Activated T-helper 2 cell treated with anti-CD3 and anti-CD28 coated beads, Interferon-gamma antibody, Interleukin-2, Interleukin-4, amounts not matched to agents 10 μg/mL and 5 μg/mL and 100 μg/mL, durations not matched to agents 14 hours and 24 hours and 36 hours (primary cell): ENCODE results near the gene WDR81. TPM values are rescaled to one million over a fixed set of nuclear protein-coding genes. Genes with fewer than 3 reads are reported as not detected.
A peak's percentile ranks its signal among the peaks of the same experiment; 100 is the strongest.
"Not testable (repeated sequence)": the region's sequence is repeated elsewhere in the genome, so short reads cannot be mapped to it uniquely, and the experiment has no call there.

ENCODE experiments used
- DNase-seq: peaks from one replicate; pipeline ENCODE4 v3.0.0; 2021; ENCODE audit warnings: low spot score
- H3K27ac Mint-ChIP-seq: one replicate; pipeline ENCODE4 v1.8.0; 2021; ENCODE audit warnings: mixed read lengths
- H3K27me3 Mint-ChIP-seq: one replicate; pipeline ENCODE4 v1.8.0; 2021; ENCODE audit warnings: low read depth, mixed read lengths
- H3K36me3 Mint-ChIP-seq: one replicate; pipeline ENCODE4 v1.8.0; 2021; ENCODE audit warnings: low read depth, mixed read lengths
- H3K4me1 Mint-ChIP-seq: one replicate; pipeline ENCODE4 v1.8.0; 2021; ENCODE audit warnings: low read depth, mixed read lengths
- H3K4me3 Mint-ChIP-seq: one replicate; pipeline ENCODE4 v1.8.0; 2021; ENCODE audit warnings: low read depth, mild to moderate bottlenecking, moderate library complexity, mixed read lengths
- H3K9me3 Mint-ChIP-seq: one replicate; pipeline ENCODE4 v1.8.0; 2021; ENCODE audit warnings: mixed read lengths
- intact Hi-C: fragments of 100-400 bp; cut with micrococcal nuclease; formaldehyde crosslinking; loops from one replicate; pipeline ENCODE4 v1.15.1; 2023
- total RNA-seq: library from RNA; stranded (reverse); gene quantifications from 2 replicates; pipeline ENCODE4 v1.2.3, GENCODE V29; 2022

Gene WDR81
- total RNA-seq, 1 donor from 2014 or later, result 17.3 TPM

DNA sequence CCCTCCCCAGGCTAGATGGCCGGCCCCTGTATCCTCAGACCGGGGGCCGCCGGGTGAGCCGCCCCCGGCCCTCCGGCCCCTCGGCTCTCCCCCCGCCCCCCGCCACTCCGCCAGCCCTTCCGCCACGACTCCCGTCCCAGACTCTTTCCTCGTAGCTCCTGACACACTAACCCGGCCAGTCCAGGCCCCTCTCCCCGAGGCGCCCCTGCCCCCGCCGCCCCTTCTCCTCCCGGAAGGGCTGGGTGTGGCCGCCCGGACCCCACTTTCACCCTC, 8.8 kb upstream of the WDR81 start:
- Mint-ChIP-seq H3K4me1 (peaks cover 18% of the 10 kb centered on the region), H3K27me3 (peaks cover 24% of the 10 kb centered on the region), H3K4me3 (peak overlapping the region; percentile 95), H3K9me3 (no peaks in the 10 kb centered on the region), H3K36me3 (peaks cover 20% of the 10 kb centered on the region), H3K27ac (no peak overlapping the region)
- no peak for DNase-seq
- intact Hi-C loops, result loop anchor here (1.0 to 5.0 kb wide), 6 partner anchors 31 to 587 kb away; partner anchors contain the start of genes OVCA2, PRPF8, RILP and SMG6

DNA sequence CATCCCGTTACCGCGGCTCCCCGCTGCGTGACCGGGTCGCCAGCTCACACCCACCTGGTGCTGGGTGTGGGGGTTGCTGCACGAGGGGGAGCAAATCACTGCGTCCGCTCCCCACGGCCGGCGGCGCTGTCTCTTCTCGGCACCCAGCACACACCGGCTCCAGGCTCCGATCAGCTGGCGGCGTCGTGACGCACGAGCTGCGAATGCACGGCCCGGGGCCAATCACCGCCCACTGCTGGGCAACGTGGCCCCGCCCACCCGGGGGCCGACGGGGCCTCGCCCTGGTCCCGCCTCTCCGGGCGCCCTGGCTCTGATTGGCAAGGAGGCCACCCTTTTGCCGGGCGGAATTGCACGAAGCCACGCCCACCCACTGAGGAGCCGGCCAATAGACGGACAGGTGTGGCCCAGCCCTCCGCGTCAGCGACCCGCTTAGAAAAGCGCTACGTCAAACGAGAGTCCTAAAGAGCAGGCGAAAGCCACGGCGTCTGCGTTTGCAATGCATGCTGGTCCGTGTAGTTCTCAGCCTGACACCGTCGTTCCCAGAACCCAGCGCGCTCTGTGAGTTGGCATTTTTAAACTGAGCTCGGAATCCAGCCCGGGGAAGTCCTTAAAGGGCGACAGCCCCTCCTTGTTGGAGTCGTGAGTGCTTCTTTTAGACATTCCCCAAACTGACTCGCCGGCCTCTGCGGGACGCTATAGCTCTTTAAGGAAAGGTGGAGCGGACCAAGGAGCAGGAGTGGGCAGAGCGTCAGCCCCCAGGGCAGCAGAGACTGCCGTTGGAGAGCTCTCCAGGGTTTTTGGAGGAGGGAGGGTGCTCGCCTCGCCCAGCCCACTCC, 8.2 kb upstream of the WDR81 start:
- Mint-ChIP-seq H3K27ac (peak overlapping the region; percentile 96), H3K36me3 (peaks cover 20% of the 10 kb centered on the region), H3K4me1 (peaks cover 20% of the 10 kb centered on the region), H3K27me3 (peaks cover 18% of the 10 kb centered on the region), H3K9me3 (no peaks in the 10 kb centered on the region), H3K4me3 (peak overlapping the region; percentile 95)
- DNase-seq, result peak; percentile 100
- intact Hi-C loops, result loop anchor here (1.0 to 5.0 kb wide), 6 partner anchors 31 to 587 kb away; partner anchors contain the start of genes OVCA2, PRPF8, RILP and SMG6

DNA sequence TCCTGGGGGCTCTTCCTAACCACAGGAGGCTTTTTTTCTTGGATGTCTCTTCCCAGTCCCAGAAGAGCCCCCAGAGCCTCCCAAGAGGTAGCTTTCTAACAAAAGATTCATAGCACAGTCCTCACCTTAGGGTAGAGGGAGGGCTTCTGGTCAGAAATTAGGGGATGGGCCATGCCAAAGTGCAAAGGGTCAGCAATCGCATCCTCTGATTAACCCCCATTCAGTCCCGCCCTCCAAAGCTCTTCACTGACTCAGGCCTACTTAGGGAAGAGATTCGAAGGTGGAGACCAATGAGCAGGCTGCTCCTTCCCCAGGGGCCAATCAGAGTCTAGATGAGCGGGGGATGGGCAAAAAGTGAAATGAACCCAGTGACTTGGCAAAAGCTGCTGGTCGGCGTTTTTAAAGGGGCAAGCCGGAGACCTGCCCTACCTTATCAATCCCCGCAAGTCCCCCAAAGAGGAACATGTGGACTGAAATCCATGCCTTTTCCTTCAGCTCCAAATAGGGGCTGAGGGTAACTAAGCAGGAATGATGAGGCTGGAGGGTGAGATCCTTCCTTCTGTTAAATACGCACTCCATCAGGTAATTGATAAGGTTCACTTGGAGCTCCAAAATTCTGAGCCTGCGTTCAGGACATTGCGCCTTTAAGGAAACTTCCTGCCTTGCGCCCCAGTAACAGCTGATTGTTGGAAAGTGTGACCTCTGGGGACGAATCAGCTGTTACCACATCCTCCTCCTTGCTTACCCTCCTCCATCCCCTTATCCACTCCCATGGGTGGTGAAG, 7.4 kb upstream of the WDR81 start:
- H3K4me3 Mint-ChIP-seq, result peak overlapping the region; percentile 95
- DNase-seq, result peak; percentile 86

DNA sequence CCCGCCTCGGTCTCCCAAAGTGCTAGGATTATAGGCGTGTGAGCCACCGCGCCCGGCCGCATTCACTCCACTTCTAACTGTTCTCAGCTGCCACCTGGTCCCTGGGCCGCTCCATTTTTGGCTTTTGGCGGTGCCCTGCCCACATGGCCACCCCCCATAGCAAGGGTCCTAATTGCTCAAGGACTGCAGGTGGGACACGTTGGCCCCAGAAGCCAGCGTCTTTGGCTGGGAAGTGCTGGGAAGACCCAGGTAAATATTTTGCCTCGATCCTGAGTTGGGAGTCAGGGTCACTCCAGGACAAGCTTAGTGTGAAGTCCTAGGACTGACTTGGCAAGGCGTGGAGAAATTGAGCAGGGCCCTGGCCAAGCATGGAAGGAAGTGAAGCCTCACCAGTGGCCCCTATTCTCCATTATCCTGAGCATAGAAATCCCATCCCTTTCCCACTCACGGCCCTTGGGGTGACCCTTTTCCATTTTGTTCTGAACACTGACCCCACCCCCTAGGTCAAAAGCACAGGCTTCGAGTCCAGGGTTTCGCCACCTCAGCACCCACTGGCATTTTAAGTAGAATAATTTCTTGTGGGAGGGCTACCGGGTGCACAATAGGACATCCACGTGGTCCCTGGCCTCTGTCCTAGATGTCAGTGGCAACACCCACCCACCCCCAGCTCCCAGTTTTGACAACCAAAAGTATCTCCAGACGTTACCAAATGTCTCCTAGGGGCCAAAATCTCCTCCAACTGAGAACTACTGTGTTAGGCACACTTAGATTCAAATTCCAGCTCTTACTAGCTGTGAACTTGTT, 5.9 kb upstream of the WDR81 start:
- H3K4me3 Mint-ChIP-seq, result peak overlapping the region; percentile 95
- H3K27ac Mint-ChIP-seq, result peak overlapping the region; percentile 96
- peaks cover 26% of the 10 kb centered on the region for H3K4me1 Mint-ChIP-seq
- H3K9me3 Mint-ChIP-seq, result no peaks in the 10 kb centered on the region
- H3K27me3 Mint-ChIP-seq, result peaks cover 6% of the 10 kb centered on the region
- DNase-seq, result no peak
- no peaks in the 10 kb centered on the region for H3K36me3 Mint-ChIP-seq
- intact Hi-C loops, result loop anchor here (5.0 kb wide), 1 partner anchor 324 kb away; the partner anchor contains the start of gene OVCA2

More for the DNA sequence above, 7.4 kb upstream of the WDR81 start:
- H3K9me3 Mint-ChIP-seq, result no peaks in the 10 kb centered on the region
- intact Hi-C loops, result loop anchor here (1.0 to 5.0 kb wide), 6 partner anchors 32 to 586 kb away; partner anchors contain the start of genes OVCA2, PRPF8, RILP and SMG6
- H3K36me3 Mint-ChIP-seq, result peaks cover 13% of the 10 kb centered on the region
- H3K4me1 Mint-ChIP-seq, result peaks cover 18% of the 10 kb centered on the region
- H3K27ac Mint-ChIP-seq, result peak overlapping the region; percentile 96
- peaks cover 13% of the 10 kb centered on the region for H3K27me3 Mint-ChIP-seq

DNA sequence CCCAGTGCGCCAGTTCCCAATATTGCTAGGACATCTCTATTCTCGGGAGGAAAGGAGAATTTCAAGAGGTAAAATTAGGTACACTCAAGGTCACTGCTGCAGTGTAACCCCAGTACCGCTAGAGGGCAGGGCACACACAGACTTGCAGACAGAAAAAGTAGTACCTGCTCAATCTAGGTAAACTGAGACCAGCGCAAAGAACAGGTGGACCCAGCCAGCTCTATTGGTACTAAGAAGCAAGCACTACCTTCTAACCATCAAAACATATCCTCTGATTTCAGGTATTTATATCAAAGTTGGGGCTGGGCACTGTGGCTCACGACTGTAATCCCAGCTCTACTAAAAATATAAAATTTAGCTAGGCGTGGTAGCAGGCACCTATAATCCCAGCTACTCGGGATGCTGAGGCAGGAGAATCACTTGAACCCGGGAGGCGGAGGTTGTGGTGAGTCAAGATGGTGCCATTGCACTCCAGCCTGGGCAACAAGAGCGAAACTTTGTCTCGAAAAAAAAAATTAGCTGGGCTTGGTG, 3.6 kb upstream of the WDR81 start:
- Mint-ChIP-seq H3K9me3 (no peaks in the 10 kb centered on the region), H3K4me3 (no peak overlapping the region), H3K27me3 (no peaks in the 10 kb centered on the region), H3K36me3 (peaks cover 4% of the 10 kb centered on the region), H3K27ac (no peak overlapping the region), H3K4me1 (peaks cover 24% of the 10 kb centered on the region)
- intact Hi-C loops, result no loop called here
- DNase-seq, result peak; percentile 60

DNA sequence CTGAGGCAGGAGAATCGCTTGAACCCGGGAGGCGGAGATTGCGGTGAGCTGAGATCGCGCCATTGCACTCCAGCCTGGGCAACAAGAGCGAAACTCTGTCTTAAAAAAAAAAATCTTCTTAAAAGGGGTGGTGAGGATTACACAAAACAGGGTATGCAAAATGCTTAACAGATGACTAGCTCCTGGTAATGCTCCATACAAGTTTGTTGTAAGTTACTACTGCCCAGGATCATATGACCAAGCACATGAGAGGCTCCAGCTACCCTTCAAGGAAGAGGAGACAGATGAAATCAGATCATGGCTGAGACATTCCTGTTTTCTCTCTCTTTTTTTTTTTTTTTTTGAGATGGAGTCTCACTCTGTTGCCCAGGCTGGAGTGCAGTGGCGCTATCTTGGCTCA, 2.5 kb upstream of the WDR81 start:
- H3K9me3 Mint-ChIP-seq, H3K27me3 Mint-ChIP-seq, H3K36me3 Mint-ChIP-seq, DNase-seq, intact Hi-C loops, H3K27ac Mint-ChIP-seq, H3K4me3 Mint-ChIP-seq: not testable (repeated sequence)
- peaks cover 24% of the 10 kb centered on the region for H3K4me1 Mint-ChIP-seq

DNA sequence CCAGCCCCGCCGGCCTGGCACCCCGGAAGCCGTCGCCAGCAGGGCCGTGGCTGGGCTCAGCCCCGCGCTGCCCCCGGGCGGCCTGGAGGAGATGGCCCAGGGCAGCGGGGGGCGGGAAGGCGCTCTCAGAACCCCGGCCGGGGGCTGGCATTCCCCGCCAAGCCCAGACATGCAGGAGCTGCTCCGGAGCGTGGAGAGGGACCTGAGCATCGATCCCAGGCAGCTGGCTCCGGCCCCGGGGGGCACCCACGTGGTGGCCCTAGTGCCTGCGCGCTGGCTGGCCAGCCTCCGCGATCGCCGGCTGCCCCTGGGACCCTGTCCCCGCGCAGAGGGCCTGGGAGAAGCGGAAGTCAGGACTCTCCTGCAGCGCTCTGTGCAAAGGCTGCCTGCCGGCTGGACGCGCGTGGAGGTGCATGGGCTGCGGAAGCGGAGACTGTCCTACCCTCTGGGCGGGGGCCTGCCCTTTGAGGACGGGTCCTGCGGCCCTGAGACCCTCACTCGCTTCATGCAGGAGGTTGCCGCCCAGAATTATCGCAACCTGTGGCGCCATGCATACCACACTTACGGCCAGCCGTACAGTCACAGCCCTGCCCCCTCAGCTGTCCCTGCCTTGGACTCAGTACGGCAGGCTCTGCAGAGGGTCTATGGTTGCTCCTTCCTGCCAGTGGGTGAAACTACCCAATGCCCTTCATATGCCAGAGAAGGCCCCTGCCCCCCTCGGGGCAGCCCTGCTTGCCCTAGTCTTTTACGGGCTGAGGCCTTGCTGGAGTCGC, 551 bp downstream of the WDR81 start:
- intact Hi-C loops, result no loop called here
- H3K36me3 Mint-ChIP-seq, result peaks cover 19% of the 10 kb centered on the region
- peaks cover 19% of the 10 kb centered on the region for H3K4me1 Mint-ChIP-seq
- H3K4me3 Mint-ChIP-seq, result peak overlapping the region; percentile 75
- DNase-seq, result no peak
- no peaks in the 10 kb centered on the region for H3K9me3 Mint-ChIP-seq
- no peaks in the 10 kb centered on the region for H3K27me3 Mint-ChIP-seq
- H3K27ac Mint-ChIP-seq, result no peak overlapping the region

DNA sequence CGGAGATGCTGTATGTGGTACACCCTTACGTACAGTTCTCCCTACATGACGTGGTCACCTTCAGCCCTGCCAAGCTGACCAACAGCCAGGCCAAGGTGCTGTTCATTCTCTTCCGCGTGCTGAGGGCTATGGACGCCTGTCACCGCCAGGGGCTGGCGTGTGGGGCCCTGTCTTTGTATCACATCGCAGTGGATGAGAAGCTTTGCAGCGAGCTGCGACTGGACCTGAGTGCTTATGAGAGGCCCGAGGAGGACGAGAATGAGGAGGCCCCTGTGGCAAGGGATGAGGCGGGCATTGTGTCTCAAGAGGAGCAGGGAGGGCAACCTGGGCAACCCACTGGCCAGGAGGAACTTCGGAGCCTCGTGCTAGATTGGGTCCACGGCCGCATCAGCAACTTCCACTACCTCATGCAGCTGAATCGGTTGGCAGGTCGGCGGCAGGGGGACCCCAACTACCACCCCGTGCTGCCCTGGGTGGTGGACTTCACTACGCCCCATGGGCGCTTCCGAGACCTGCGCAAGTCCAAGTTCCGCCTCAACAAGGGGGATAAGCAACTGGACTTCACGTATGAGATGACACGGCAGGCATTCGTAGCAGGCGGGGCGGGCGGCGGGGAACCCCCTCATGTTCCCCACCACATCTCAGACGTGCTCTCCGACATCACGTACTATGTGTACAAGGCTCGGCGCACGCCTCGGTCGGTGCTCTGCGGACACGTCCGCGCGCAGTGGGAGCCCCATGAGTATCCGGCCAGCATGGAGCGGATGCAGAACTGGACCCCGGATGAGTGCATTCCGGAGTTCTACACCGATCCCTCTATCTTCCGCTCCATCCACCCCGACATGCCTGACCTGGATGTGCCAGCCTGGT, 1.4 kb downstream of the WDR81 start:
- H3K36me3 Mint-ChIP-seq, result peaks cover 19% of the 10 kb centered on the region
- peak overlapping the region; percentile 63 for H3K27ac Mint-ChIP-seq
- H3K4me3 Mint-ChIP-seq, result peak overlapping the region; percentile 75
- no peaks in the 10 kb centered on the region for H3K27me3 Mint-ChIP-seq
- intact Hi-C loops, result no loop called here
- peaks cover 16% of the 10 kb centered on the region for H3K4me1 Mint-ChIP-seq
- DNase-seq, result no peak
- no peaks in the 10 kb centered on the region for H3K9me3 Mint-ChIP-seq

DNA sequence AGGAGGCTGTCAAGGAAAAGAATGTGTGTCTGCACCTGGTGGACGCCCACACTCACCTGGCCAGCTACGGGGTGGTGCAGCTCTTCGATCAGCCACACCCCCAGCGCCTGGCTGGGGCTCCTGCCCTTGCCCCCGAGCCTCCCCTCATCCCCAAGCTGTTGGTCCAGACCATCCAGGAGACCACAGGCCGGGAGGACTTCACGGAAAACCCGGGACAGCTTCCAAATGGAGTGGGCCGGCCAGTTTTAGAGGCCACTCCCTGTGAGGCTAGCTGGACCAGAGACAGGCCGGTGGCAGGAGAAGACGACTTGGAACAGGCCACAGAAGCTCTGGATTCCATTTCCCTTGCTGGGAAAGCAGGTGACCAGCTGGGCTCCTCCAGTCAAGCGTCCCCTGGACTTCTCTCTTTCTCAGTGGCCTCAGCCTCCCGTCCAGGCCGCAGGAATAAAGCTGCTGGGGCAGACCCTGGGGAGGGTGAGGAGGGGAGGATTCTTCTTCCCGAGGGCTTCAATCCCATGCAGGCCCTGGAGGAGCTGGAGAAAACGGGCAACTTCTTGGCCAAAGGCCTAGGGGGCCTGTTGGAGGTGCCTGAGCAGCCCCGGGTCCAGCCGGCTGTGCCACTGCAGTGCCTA, 2.2 kb downstream of the WDR81 start:
- Mint-ChIP-seq H3K27ac (no peak overlapping the region), H3K9me3 (no peaks in the 10 kb centered on the region), H3K36me3 (peaks cover 19% of the 10 kb centered on the region), H3K4me1 (peaks cover 14% of the 10 kb centered on the region), H3K27me3 (no peaks in the 10 kb centered on the region), H3K4me3 (peak overlapping the region; percentile 21)
- intact Hi-C loops, result no loop called here
- DNase-seq, result no peak

DNA sequence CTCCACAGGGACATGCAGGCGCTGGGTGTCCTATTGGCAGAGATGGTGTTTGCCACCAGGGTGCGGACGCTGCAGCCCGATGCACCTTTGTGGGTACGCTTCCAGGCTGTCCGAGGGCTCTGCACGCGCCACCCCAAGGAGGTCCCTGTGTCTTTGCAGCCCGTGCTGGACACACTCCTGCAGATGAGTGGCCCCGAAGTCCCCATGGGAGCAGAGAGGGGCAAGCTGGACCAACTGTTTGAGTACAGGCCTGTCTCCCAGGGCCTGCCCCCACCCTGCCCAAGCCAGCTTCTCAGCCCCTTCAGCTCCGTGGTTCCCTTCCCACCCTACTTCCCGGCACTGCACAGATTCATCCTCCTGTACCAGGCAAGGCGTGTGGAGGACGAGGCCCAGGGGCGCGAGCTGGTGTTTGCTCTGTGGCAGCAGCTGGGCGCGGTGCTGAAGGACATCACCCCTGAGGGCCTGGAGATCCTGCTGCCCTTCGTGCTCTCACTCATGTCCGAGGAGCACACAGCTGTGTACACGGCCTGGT, 2.8 kb downstream of the WDR81 start:
- H3K4me1 Mint-ChIP-seq, result peaks cover 14% of the 10 kb centered on the region
- intact Hi-C loops, result no loop called here
- H3K9me3 Mint-ChIP-seq, result no peaks in the 10 kb centered on the region
- H3K36me3 Mint-ChIP-seq, result peaks cover 19% of the 10 kb centered on the region
- no peak overlapping the region for H3K4me3 Mint-ChIP-seq
- H3K27me3 Mint-ChIP-seq, result no peaks in the 10 kb centered on the region
- H3K27ac Mint-ChIP-seq, result no peak overlapping the region
- DNase-seq, result no peak
